Measurements from ENCODE around the gene SLC35F2.
"Not testable (repeated sequence)": the region's sequence is repeated elsewhere in the genome, so short reads cannot be mapped to it uniquely, and the experiment has no call there.

The SLC35F2 gene, protein sequence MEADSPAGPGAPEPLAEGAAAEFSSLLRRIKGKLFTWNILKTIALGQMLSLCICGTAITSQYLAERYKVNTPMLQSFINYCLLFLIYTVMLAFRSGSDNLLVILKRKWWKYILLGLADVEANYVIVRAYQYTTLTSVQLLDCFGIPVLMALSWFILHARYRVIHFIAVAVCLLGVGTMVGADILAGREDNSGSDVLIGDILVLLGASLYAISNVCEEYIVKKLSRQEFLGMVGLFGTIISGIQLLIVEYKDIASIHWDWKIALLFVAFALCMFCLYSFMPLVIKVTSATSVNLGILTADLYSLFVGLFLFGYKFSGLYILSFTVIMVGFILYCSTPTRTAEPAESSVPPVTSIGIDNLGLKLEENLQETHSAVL

DNA sequence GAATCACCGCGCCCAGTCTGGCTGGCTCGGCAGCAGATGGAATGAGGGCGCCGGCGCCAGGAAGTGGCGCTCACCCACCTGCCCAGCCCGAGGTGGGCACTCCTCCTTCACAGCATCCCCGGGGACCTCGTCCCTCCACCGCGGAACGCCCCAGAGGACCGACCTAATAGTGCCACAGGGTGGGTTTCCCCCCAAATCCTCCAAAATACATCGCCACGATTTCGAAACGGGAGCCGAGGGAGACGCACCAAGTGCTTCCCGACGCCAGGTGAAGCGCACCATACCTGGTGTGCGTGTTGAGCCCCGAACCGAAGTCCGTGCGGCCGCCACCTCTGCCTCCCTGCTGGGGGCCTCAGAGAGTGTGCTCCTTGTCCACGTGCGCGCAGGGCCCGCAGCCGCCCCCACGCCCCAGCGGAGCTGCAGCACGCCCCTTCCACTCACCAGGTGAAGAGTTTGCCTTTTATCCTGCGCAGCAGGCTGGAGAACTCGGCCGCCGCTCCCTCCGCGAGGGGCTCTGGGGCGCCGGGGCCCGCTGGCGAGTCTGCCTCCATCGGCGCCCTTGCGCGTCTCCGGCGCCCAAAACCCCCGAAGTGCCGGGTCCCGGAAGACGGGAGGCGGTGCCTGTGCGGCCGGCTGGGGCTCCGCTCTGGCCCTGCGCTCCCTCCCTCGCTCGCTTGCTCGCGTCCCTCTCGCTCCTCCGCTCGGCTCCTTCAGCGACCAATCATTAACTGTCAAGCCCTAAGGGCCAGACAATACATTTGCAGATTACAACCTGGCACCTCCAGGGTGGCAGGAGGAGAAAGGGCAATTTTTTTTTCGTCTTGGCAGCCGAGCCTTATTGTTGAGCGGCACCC, at the start of gene SLC35F2:
Gene SLC35F2 (minus strand): TSS at position 571 of the 854 bp plus-strand sequence. CDS start 20 bp downstream, at position 551.
- peak; percentile 14 to 20 for DNase-seq

DNA sequence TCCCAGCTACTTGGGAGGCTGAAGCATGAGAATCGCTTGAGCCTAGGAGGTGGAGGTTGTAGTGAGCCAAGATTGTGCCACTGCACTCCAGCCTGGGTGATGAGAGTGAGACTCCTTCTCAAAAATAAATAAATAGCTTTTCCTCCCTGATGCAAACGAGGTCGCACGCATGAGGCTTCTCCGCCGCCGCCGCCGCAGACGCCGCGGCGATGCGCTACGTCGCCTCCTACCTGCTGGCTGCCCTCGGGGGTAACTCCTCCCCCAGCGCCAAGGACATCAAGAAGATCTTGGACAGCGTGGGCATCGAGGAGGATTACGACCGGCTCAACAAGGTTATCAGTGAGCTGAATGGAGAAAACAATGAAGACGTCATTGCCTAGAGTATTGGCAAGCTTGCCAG, 49.6 kb upstream of the SLC35F2 start:
- no peak for DNase-seq

DNA sequence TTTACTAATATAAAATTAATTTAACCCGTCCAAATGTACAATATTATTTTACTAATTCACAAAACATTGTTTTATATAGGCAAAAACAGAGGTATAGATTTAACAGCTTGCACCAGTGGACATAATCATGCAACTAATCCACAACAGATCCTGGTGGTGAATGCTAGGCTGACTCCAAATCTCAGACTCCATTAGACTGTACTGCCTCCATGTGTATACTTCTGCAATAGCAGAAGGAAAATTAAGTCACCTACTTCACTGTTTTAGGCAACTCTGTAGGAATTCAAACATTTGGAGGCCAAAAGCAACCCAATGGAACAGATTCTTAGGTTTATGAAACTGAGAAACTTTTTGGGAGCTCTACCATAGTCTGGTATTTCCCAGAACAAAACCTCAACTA, 39.7 kb upstream of the SLC35F2 start:
- peak in 1 of 2 donors; percentile 25 for DNase-seq

GRCh38 chr11:107882095-107882820, 23.7 kb upstream of the SLC35F2 start:
- no peak for DNase-seq

GRCh38 chr11:107881471-107881870, 22.9 kb upstream of the SLC35F2 start:
- DNase-seq = not testable (repeated sequence)

- DNase-seq = no peak
Measured at GRCh38 chr11:107876141-107876540, 17.6 kb upstream of the SLC35F2 start.

GRCh38 chr11:107864591-107864990, 6.0 kb upstream of the SLC35F2 start:
- no peak for DNase-seq

DNA sequence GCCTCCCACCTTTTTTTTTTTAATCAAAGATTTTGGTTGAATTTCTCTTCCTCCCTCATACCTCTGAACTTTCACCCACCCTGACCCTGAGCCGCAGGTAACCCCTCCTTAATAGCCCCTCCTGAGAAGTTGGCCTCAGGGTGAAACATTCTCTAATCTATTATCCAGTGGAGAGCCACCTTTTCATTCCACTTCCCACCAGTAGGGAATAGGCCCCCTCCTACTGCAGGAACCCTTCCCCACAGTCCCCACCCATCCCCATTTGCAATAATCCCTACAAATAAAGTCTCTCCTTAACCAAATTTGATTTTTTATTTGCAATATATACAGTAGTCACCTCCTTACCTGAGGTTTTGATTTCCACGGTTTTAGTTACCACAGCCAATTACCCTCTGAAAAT, 2.1 kb upstream of the SLC35F2 start:
- DNase-seq = no peak

DNA sequence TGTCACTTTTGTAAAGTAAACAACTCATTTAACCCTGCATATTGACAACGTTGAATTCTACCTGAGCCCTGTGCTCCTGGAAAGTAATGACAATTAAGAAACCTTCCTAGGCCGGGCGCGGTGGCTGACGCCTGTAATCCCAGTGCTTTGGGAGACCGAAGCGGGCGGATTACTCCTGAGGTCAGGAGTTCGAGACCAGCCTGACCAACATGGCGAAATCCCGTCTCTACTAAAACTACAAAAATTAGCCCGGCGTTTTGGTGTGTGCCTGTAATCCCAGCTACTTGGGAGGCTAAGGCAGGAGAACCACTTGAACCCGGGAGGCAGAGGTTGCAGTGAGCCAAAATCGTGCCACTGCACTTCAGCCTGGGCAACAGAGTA, 1.6 kb upstream of the SLC35F2 start:
- not testable (repeated sequence) for DNase-seq

DNA sequence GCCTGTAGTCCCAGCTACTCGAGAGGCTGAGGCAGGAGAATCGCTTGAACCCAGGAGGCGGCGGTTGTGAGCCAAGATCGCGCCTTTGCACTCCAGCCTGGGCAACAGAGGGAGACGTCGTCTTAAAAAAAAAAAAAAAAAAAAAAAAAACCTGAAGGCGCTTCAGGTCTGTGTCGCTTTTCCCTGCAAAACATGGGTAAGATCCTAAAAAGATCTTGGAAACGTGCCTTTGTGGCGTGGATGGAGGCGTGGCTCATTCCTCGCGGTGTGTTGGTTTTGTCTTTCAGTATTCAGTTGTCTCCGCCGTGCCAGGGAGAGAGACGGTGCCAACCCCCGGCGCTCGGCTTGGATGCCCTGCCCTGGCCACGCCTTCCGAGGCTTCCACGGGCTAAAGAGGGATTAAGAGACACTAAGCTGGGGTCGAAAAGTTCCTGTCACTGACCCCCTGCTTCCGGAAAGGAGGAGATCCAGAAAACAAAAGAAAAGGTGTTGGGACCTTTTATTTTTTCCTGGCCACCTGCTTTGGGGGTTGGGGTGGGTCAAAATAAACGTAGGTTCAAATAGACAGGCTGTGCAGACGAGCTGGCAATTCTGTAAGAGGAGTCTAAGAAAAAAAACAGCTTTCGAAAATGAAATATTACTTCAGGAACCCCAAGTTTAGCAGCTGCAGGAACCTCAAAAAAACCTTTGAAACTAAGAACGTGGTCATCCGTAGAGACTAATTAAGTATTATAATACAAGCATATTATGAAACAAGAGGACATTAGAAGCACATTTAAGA, 1.1 kb upstream of the SLC35F2 start:
- DNase-seq = no peak

DNA sequence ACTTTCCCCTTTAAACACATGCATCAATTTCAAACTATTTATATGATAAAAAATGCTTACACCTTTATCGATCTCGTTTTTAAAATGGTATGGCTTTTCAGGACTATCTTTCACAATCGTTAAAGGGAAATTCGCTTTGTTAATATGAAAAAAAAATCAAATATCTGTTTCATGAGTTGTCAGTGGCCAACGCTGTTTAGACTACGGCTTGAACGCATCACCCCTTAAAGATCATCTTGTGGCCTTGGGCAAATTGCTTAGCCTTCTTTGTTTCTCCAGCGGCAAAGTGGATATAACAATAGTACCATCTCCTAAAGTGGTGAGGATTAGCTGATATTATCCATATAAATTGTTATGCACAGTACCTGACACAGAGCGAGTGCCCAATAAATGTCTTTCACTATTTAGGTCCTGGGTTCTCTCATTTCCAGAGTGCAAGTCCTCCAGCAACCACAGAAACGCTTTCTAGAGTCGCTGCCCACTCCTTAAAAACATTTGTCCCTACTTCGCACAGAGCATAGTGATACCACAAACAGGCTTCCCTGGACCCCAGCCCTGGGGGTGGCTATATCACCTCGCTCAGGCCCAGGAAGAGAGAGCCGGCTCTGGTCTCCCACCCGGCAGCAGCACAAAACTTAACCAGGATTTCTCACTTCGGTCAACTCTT, 904 bp downstream of the SLC35F2 start:
- no peak for DNase-seq

DNA sequence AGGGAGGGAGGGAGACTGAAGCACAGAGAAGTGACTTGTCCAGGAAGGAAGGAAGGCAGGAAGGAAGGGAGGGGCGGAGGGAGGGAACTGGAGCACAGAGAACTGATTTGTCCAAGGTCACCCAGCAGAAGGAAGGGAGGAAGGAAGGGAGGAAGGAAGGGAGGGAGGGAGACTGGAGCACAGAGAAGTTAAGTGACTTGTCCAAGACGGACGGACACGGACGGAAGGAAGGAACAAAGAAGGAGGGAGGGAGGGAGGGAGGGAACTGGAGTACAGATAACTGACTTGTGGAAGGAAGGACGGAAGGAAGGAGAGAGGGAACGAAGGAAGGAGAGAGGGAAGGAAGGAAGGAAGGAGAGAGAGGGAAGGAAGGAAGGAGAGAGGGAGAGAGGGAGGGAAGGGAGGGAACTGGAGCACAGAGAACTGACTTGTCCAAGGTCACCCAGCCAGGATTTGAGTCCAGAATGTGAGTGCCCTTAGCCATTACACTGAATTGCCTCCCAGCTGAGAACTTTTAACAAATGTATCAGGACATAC, 1.5 kb downstream of the SLC35F2 start:
- DNase-seq = no peak

- no peak for DNase-seq
Measured at GRCh38 chr11:107856180-107856980, 2.2 kb downstream of the SLC35F2 start.

DNA sequence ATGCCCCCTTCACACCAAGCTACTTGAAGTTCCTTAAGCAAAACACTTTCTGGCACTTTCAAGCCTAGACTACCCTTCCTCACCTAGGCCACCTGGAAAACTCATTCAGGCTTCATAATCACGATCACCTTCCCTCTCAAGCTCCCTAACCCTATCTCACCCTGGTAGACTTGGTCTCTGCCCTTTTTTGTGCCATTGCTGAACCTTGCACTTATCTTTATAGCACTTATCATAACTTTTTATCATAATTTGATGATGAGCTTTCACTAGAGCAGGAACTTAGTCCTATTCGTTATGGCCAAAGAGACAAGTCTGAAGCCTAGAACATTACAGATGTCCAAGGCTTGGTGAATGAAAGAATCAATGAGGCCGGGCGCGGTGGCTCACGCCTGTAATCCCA, 5.5 kb downstream of the SLC35F2 start:
- DNase-seq = no peak

- DNase-seq = no peak
Measured at GRCh38 chr11:107851704-107852310, 6.8 kb downstream of the SLC35F2 start.

DNA sequence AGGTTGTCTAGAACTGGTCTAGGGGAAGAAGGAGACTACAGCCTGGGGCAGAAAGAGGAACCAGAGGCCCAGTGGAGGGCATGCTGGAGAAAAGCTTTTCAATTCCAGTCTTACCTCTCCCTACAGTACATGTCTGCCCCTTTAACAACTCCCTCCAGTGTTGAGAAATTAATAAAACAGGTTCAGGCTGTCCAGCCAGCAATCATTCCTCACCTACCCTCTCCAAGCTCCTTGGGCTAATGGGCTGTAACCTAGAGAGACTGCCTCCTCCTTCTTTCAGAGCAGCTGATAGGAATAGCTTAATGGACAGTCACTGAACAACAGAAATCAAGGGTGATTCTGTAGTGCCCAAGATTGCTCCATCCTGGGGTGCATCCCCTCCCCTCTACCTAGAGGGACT, 8.8 kb downstream of the SLC35F2 start:
- DNase-seq = no peak

- DNase-seq = no peak
Measured at GRCh38 chr11:107848345-107848744, 10.2 kb downstream of the SLC35F2 start.

DNA sequence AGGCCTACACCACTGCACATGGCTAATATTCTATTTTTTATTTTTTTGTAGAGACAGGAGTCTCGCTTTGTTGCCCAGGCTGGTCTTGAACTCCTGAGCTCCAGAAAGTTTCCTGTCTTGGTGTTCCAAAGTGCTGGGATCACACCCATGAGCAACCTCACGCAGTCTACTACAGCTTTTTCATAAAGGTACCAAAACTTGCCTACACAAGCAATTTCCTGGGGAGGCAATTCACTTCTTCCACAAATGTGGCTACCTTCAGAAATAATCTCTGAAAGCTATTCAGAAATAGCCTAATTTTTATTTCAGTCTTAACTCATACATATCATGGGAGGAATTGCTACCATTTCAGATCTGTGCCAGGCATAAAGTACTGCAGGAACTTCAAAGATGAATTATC, 11.4 kb downstream of the SLC35F2 start:
- no peak for DNase-seq

- DNase-seq = no peak
Measured at GRCh38 chr11:107844041-107844440, 14.5 kb downstream of the SLC35F2 start.

GRCh38 chr11:107842412-107843100, 16.0 kb downstream of the SLC35F2 start:
- DNase-seq = no peak

Measured in hippocampal formation (tissue), 2 donors.